HEK293 (cell line): ENCODE measurements around the gene SARS2.

Experiments
- CTCF ChIA-PET: fragments of 350-600 bp; formaldehyde crosslinking; extraction: SDS; loops from one replicate; lab custom pipeline; 2021; ENCODE audit warnings: antibody characterized with exemption; lab: Yijun Ruan, JAX
- POLR2A ChIA-PET: fragments of 300-600 bp; formaldehyde crosslinking; extraction: SDS; loops from one replicate; lab custom pipeline; 2020; ENCODE audit warnings: antibody characterized with exemption, inconsistent platforms; lab: Yijun Ruan, JAX
- H3K27ac ChIP-seq: fragments of 200-500 bp; sonication (Bioruptor generic); 2 replicates; pipeline ENCODE4 v1.5.1; 2014; ENCODE audit warnings: low read depth, low read length, control low read depth, inconsistent platforms; ENCODE audit errors: extremely low read depth
- H3K36me3 ChIP-seq, 2 experiments: fragments of 200-500 bp in 1 of 2; sonication (Bioruptor generic) in 1 of 2; 1 replicate in 1 of 2; 2 replicates in 1 of 2; pipeline ENCODE4 v1.5.1; 2014 to 2017; ENCODE audit warnings: inconsistent platforms in 2 of 2, low read length in 2 of 2; ENCODE audit not compliant: control insufficient read depth in 2 of 2, insufficient read depth in 1 of 2
- H3K4me1 ChIP-seq: fragments of 200-500 bp; sonication (Bioruptor generic); 2 replicates; pipeline ENCODE4 v1.5.1; 2014; ENCODE audit warnings: mild to moderate bottlenecking, low read length, inconsistent platforms; ENCODE audit not compliant: control insufficient read depth, insufficient read depth
- H3K4me3 ChIP-seq: 2 replicates; pipeline ENCODE4 v1.5.1; 2011; ENCODE audit warnings: low read depth, mild to moderate bottlenecking, control low read depth, low read length, moderate library complexity
- H3K9me3 ChIP-seq: fragments of 200-500 bp; sonication (Bioruptor generic); 2 replicates; pipeline ENCODE4 v1.5.1; 2014; ENCODE audit warnings: low read depth, low read length, inconsistent platforms; ENCODE audit not compliant: control insufficient read depth, insufficient read depth
- FEZF1 ChIP-seq: fragments of 450-650 bp; formaldehyde crosslinking; IDR thresholded peaks from 2 replicates; pipeline ENCODE4 v1.5.1; 2016; ENCODE audit warnings: missing biosample characterization, missing genetic modification characterization
- IKZF3 ChIP-seq: fragments of 450-650 bp; IDR thresholded peaks from 2 replicates; pipeline ENCODE4 v1.5.0; 2018; ENCODE audit warnings: missing biosample characterization, mild to moderate bottlenecking, missing genetic modification characterization, moderate library complexity
- OSR2 ChIP-seq: fragments of 450-650 bp; formaldehyde crosslinking; IDR thresholded peaks from 2 replicates; pipeline ENCODE4 v1.5.1; 2016; ENCODE audit warnings: missing biosample characterization, missing genetic modification characterization
- PRDM2 ChIP-seq: fragments of 450-650 bp; formaldehyde crosslinking; IDR thresholded peaks from 2 replicates; pipeline ENCODE4 v1.5.1; 2016; ENCODE audit warnings: missing biosample characterization, missing genetic modification characterization, borderline replicate concordance
- SALL2 ChIP-seq: fragments of 450-650 bp; formaldehyde crosslinking; IDR thresholded peaks from 2 replicates; pipeline ENCODE4 v1.5.0; 2017; ENCODE audit warnings: missing biosample characterization, mild to moderate bottlenecking, missing genetic modification characterization, borderline replicate concordance
- SCRT1 ChIP-seq: fragments of 450-650 bp; formaldehyde crosslinking; IDR thresholded peaks from 2 replicates; pipeline ENCODE4 v1.5.1; 2016; ENCODE audit warnings: missing biosample characterization, missing genetic modification characterization, borderline replicate concordance
- YY2 ChIP-seq: fragments of 450-650 bp; formaldehyde crosslinking; IDR thresholded peaks from 2 replicates; pipeline ENCODE4 v1.5.1; 2016; ENCODE audit warnings: missing biosample characterization, missing genetic modification characterization
- ZEB2 ChIP-seq: fragments of 450-650 bp; formaldehyde crosslinking; IDR thresholded peaks from 2 replicates; pipeline ENCODE4 v1.5.1; 2016; ENCODE audit warnings: missing biosample characterization, missing genetic modification characterization
- ZFP37 ChIP-seq: fragments of 450-650 bp; formaldehyde crosslinking; IDR thresholded peaks from 2 replicates; pipeline ENCODE4 v1.5.1; 2016; ENCODE audit warnings: missing biosample characterization, missing genetic modification characterization
- ZIC2 ChIP-seq: fragments of 450-650 bp; formaldehyde crosslinking; IDR thresholded peaks from 2 replicates; pipeline ENCODE4 v1.5.1; 2016; ENCODE audit warnings: missing biosample characterization, missing genetic modification characterization
- ZNF19 ChIP-seq: fragments of 450-650 bp; formaldehyde crosslinking; IDR thresholded peaks from 2 replicates; pipeline ENCODE4; 2016; ENCODE audit warnings: missing biosample characterization, missing genetic modification characterization, low read depth
- ZNF23 ChIP-seq: fragments of 450-650 bp; formaldehyde crosslinking; IDR thresholded peaks from 2 replicates; pipeline ENCODE4 v1.5.1; 2016; ENCODE audit warnings: missing biosample characterization, missing genetic modification characterization, borderline replicate concordance
- ZNF423 ChIP-seq: fragments of 450-650 bp; formaldehyde crosslinking; IDR thresholded peaks from 2 replicates; pipeline ENCODE4 v1.5.1; 2016; ENCODE audit warnings: missing biosample characterization, missing genetic modification characterization
- ZNF561 ChIP-seq: fragments of 450-650 bp; IDR thresholded peaks from 2 replicates; pipeline ENCODE4 v1.5.1; 2018; ENCODE audit warnings: missing biosample characterization, missing genetic modification characterization, borderline replicate concordance
- ZNF580 ChIP-seq: fragments of 450-650 bp; formaldehyde crosslinking; IDR thresholded peaks from 2 replicates; pipeline ENCODE4 v1.5.1; 2016; ENCODE audit warnings: missing biosample characterization, missing genetic modification characterization
- ZNF654 ChIP-seq: fragments of 450-650 bp; formaldehyde crosslinking; IDR thresholded peaks from 2 replicates; pipeline ENCODE4 v1.5.1; 2016; ENCODE audit warnings: low read depth, missing biosample characterization, missing genetic modification characterization
- TF ChIP-seq, protein P1 (sequence below): fragments of 450-650 bp; formaldehyde crosslinking; IDR thresholded peaks from 2 replicates; pipeline ENCODE4 v1.5.1; 2016; ENCODE audit warnings: missing biosample characterization, missing genetic modification characterization
- TF ChIP-seq, protein P2 (sequence below): fragments of 450-650 bp; formaldehyde crosslinking; IDR thresholded peaks from 2 replicates; pipeline ENCODE4 v1.5.1; 2016; ENCODE audit warnings: missing biosample characterization, missing genetic modification characterization
- TF ChIP-seq, protein P3 (sequence below): fragments of 450-650 bp; formaldehyde crosslinking; IDR thresholded peaks from 2 replicates; pipeline ENCODE4 v1.5.1; 2017; ENCODE audit warnings: missing biosample characterization, missing genetic modification characterization

The SARS2 gene

DNA sequence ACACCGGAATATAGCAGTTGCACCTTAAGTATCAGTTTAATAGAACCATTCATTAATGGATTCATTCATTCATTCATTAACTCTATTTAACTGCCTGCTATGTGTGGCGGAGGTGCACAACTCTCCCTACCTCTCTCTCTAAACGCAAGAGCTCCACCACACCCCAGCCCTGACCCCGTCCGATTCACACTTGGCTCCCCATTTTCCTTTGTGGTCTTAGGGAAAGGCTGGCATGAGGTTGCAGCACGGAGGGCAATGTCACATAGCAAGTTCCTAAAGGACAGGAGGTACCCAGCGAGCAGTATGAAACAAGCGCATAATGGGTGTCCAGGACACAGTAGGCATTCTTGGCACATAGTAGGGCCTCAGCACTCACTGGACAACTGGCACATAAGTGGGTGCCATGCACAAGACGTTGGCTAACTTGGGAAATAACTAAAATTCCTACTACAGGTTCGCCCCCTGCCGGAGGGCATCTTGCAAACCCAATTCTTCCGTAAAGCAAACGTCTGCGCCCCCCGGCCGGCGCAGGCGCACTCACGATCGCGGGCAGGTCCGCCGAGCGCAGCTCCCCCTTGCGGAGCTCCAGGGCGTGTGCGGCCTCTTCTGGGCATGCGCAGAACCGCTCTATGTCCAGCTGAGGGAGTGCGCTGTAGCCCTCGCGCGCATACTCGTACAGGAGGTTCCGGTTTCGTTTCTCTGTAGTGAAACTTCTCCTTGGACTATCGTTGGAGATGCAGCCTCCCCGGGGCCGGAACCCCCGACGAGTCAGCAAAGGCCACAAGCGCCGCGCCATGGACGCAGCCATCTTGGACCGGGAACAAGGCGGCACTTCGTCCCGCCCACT is at the start of gene SARS2 (continued):
- TF ChIP-seq SALL2 (no peak), YY2 (tag by site-specific recombination) (peak; percentile 100)

- no peak for TF ChIP-seq PRDM2 (tag by site-specific recombination)
- no peak for TF ChIP-seq FEZF1 (tag by site-specific recombination)
- TF ChIP-seq ZFP37 (tag by site-specific recombination): no peak
- H3K9me3 ChIP-seq: no peaks in the 10 kb centered on the region
- H3K4me3 ChIP-seq: no peak overlapping the region
- H3K27ac ChIP-seq: no peak overlapping the region
- POLR2A ChIA-PET: no interaction called here
- H3K36me3 ChIP-seq: no peaks in the 10 kb centered on the region; a peak in 1 of 3 replicates
- CTCF ChIA-PET: interaction anchor here (0.6 to 5.9 kb wide), 4 partner anchors 17 to 207 kb away, joined by 3 to 62 read pairs (median 4); no protein-coding TSS in a partner anchor
- peaks cover 24% of the 10 kb centered on the region for H3K4me1 ChIP-seq
These were observed 49.2 kb upstream of the SARS2 start for GRCh38 chr19:38979812-38980211.

DNA sequence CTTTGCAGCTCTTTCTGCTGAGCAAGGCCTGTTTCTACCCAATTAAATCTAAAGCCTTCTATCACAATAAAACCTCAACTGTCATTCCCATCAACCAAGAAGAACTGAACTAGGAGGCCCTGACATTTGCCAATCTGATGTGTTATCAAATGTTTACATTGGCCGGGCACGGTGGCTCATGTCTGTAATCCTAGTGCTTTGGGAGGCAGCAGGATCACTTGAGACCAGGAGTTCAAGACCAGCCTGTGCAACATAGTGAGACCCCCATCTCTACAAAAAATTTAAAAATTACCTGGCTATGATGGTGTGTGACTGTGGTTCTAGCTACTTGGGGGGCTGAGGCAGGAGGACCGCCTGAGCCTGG is 47.7 kb upstream of the SARS2 start:
- Histone ChIP-seq H3K36me3 (peaks cover 0 to 5% of the 10 kb centered on the region in 2 experiments; a peak in 2 of 3 replicates), H3K9me3 (no peaks in the 10 kb centered on the region), H3K27ac (peak overlapping the region; percentile 78), H3K4me1 (peaks cover 32% of the 10 kb centered on the region), H3K4me3 (no peak overlapping the region)
- CTCF ChIA-PET: interaction anchor here (0.8 to 5.9 kb wide), 12 partner anchors 10 to 312 kb away, joined by 3 to 62 read pairs (median 17); partner anchors contain the start of gene FBXO27
- POLR2A ChIA-PET: interaction anchor here (1.1 to 1.4 kb wide), 2 partner anchors 11 to 45 kb away, joined by 3 to 6 read pairs; no protein-coding TSS in a partner anchor
- TF ChIP-seq, protein P1, sequence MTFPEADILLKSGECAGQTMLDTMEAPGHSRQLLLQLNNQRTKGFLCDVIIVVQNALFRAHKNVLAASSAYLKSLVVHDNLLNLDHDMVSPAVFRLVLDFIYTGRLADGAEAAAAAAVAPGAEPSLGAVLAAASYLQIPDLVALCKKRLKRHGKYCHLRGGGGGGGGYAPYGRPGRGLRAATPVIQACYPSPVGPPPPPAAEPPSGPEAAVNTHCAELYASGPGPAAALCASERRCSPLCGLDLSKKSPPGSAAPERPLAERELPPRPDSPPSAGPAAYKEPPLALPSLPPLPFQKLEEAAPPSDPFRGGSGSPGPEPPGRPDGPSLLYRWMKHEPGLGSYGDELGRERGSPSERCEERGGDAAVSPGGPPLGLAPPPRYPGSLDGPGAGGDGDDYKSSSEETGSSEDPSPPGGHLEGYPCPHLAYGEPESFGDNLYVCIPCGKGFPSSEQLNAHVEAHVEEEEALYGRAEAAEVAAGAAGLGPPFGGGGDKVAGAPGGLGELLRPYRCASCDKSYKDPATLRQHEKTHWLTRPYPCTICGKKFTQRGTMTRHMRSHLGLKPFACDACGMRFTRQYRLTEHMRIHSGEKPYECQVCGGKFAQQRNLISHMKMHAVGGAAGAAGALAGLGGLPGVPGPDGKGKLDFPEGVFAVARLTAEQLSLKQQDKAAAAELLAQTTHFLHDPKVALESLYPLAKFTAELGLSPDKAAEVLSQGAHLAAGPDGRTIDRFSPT (tag by site-specific recombination): no peak
- TF ChIP-seq ZNF561 (tag by site-specific recombination) (peak; percentile 36; the same call in 1 of the 2 replicates), ZFP37 (tag by site-specific recombination) (no peak), ZNF423 (no peak), IKZF3 (tag by site-specific recombination) (no peak), ZEB2 (tag by site-specific recombination) (no peak), SCRT1 (no peak), ZNF580 (tag by site-specific recombination) (peak; percentile 35), ZNF654 (tag by site-specific recombination) (no peak), ZIC2 (tag by site-specific recombination) (no peak), ZNF23 (tag by site-specific recombination) (no peak), ZNF19 (tag by site-specific recombination) (no peak), OSR2 (no peak)
- TF ChIP-seq, protein P2, sequence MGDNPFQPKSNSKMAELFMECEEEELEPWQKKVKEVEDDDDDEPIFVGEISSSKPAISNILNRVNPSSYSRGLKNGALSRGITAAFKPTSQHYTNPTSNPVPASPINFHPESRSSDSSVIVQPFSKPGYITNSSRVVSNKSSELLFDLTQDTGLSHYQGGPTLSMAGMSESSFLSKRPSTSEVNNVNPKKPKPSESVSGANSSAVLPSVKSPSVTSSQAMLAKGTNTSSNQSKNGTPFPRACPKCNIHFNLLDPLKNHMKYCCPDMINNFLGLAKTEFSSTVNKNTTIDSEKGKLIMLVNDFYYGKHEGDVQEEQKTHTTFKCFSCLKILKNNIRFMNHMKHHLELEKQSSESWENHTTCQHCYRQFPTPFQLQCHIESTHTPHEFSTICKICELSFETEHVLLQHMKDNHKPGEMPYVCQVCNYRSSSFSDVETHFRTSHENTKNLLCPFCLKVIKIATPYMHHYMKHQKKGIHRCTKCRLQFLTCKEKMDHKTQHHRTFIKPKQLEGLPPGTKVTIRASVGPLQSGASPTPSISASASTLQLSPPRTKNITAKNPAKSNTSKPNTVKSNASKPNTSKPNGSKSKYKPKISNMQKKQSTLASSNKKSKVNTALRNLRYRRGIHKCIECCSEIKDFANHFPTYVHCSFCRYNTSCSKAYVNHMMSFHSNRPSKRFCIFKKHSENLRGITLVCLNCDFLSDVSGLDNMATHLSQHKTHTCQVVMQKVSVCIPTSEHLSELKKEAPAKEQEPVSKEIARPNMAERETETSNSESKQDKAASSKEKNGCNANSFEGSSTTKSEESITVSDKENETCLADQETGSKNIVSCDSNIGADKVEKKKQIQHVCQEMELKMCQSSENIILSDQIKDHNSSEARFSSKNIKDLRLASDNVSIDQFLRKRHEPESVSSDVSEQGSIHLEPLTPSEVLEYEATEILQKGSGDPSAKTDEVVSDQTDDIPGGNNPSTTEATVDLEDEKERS (tag by site-specific recombination): no peak
- TF ChIP-seq, protein P3, sequence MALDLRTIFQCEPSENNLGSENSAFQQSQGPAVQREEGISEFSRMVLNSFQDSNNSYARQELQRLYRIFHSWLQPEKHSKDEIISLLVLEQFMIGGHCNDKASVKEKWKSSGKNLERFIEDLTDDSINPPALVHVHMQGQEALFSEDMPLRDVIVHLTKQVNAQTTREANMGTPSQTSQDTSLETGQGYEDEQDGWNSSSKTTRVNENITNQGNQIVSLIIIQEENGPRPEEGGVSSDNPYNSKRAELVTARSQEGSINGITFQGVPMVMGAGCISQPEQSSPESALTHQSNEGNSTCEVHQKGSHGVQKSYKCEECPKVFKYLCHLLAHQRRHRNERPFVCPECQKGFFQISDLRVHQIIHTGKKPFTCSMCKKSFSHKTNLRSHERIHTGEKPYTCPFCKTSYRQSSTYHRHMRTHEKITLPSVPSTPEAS: no peak
